Measurements from ENCODE around the gene CPSF6.

The CPSF6 gene

GRCh38 chr12:69321351-69321750 is 82.0 kb downstream of the CPSF6 start:
- DNase-seq (ENCODE audit: low read depth) = no peak
- TF ChIP-seq CTCF (IDR thresholded peaks at IDR 0.05; ENCODE audit: insufficient read depth, low read depth, low read length, missing control alignments) = no peak
- H3K4me3 ChIP-seq (ENCODE audit: low read length) = no peak overlapping the region
